IMR-90 (cell line): ENCODE measurements around the gene ZSCAN10. TPM values are rescaled to one million over a fixed set of nuclear protein-coding genes. Genes with fewer than 3 reads are reported as not detected.

Experiments
- ATAC-seq: fragments of 200-7000 bp; cut with Tn5 transposase; 2 replicates; pipeline ENCODE4 v1.9.1; 2020; ENCODE audit warnings: low read depth, mild to moderate bottlenecking, moderate library complexity
- BruUV-seq: library from RNA; stranded (reverse); fragments of 400-500 nt; replicated peaks from 2 replicates; lab custom pipeline; 2021; lab: Mats Ljungman, UMichigan
- CTCF ChIA-PET: fragments of 300-600 bp; formaldehyde crosslinking; extraction: SDS; loops from one replicate; lab custom pipeline; 2021; ENCODE audit warnings: antibody characterized with exemption; lab: Yijun Ruan, JAX
- POLR2A ChIA-PET: fragments of 300-600 bp; sonication (Branson Sonifier 250); formaldehyde crosslinking; loops from one replicate; lab custom pipeline; 2022; ENCODE audit warnings: antibody characterized with exemption; ENCODE audit not compliant: unreplicated experiment; lab: Charles Lee
- DNase-seq: peaks from one replicate; pipeline ENCODE4 v3.0.0; 2013
- H2AFZ ChIP-seq: replicated peaks from 2 replicates; pipeline ENCODE3; 2013; ENCODE audit warnings: low read length, mild to moderate bottlenecking; ENCODE audit not compliant: poor library complexity
- H2AK5ac ChIP-seq: 2 replicates; pipeline ENCODE4 v1.6.1; 2013; ENCODE audit warnings: low read depth, low read length, inconsistent platforms
- H2AK9ac ChIP-seq: replicated peaks from 2 replicates; pipeline ENCODE3; 2013; ENCODE audit warnings: mild to moderate bottlenecking, low read depth, low read length, moderate library complexity; ENCODE audit not compliant: poor library complexity
- H2BK120ac ChIP-seq: 2 replicates; pipeline ENCODE4 v1.6.1; 2013; ENCODE audit warnings: low read depth, low read length, inconsistent platforms
- H2BK15ac ChIP-seq: 3 replicates; pipeline ENCODE4 v1.6.1; 2013; ENCODE audit warnings: low read depth, low read length, inconsistent platforms
- H2BK20ac ChIP-seq: 2 replicates; pipeline ENCODE4 v1.6.1; 2013; ENCODE audit warnings: low read depth, mild to moderate bottlenecking, inconsistent platforms, low read length, moderate library complexity
- H2BK5ac ChIP-seq: 2 replicates; pipeline ENCODE4 v1.6.1; 2013; ENCODE audit warnings: mild to moderate bottlenecking, low read depth, low read length, inconsistent platforms; ENCODE audit not compliant: poor library complexity, severe bottlenecking
- H3K14ac ChIP-seq: replicated peaks from 2 replicates; pipeline ENCODE4 v1.6.1; 2013; ENCODE audit warnings: low read depth, low read length, inconsistent platforms
- H3K18ac ChIP-seq: 2 replicates; pipeline ENCODE4 v1.6.1; 2013; ENCODE audit warnings: low read depth, low read length, control low read depth
- H3K23ac ChIP-seq: 2 replicates; pipeline ENCODE4 v1.6.1; 2013; ENCODE audit warnings: low read depth, low read length, inconsistent platforms
- H3K27ac ChIP-seq: 2 replicates; pipeline ENCODE4 v1.5.1; 2013; ENCODE audit warnings: mild to moderate bottlenecking, control low read depth, low read length; ENCODE audit not compliant: insufficient read depth
- H3K27me3 ChIP-seq: 2 replicates; pipeline ENCODE4 v1.6.1; 2013; ENCODE audit warnings: low read length; ENCODE audit not compliant: control insufficient read depth, insufficient read depth
- H3K36me3 ChIP-seq: 2 replicates; pipeline ENCODE4 v1.6.1; 2013; ENCODE audit warnings: low read length, mixed read lengths; ENCODE audit not compliant: control insufficient read depth, insufficient read depth
- H3K4ac ChIP-seq: 2 replicates; pipeline ENCODE4 v1.6.1; 2013; ENCODE audit warnings: low read depth, low read length, inconsistent platforms
- H3K4me1 ChIP-seq: 2 replicates; pipeline ENCODE4 v1.6.1; 2013; ENCODE audit warnings: low read length, mixed read lengths; ENCODE audit not compliant: control insufficient read depth, insufficient read depth
- H3K4me2 ChIP-seq: 2 replicates; pipeline ENCODE4 v1.6.1; 2013; ENCODE audit warnings: low read depth, mild to moderate bottlenecking, control low read depth, low read length, moderate library complexity
- H3K4me3 ChIP-seq: 2 replicates; pipeline ENCODE4 v1.5.1; 2013; ENCODE audit warnings: low read depth, mild to moderate bottlenecking, control low read depth, low read length, moderate library complexity; ENCODE audit not compliant: insufficient read depth
- H3K56ac ChIP-seq: 2 replicates; pipeline ENCODE4 v1.6.1; 2013; ENCODE audit warnings: low read length, inconsistent platforms; ENCODE audit not compliant: insufficient read depth; ENCODE audit errors: extremely low read depth
- H3K79me1 ChIP-seq, 2 experiments: 2 replicates each; pipeline ENCODE4 v1.6.1; 2013; ENCODE audit warnings: low read length in 2 of 2, inconsistent platforms in 1 of 2, low read depth in 1 of 2
- H3K9ac ChIP-seq: 2 replicates; pipeline ENCODE4 v1.6.1; 2013; ENCODE audit warnings: low read depth, low read length, control low read depth
- H3K9me1 ChIP-seq: 2 replicates; pipeline ENCODE4 v1.6.1; 2013; ENCODE audit warnings: low read length, inconsistent platforms; ENCODE audit not compliant: insufficient read depth
- H3K9me3 ChIP-seq: 2 replicates; pipeline ENCODE4 v1.6.1; 2013; ENCODE audit warnings: low read length; ENCODE audit not compliant: control insufficient read depth, insufficient read depth
- H4K20me1 ChIP-seq: 2 replicates; pipeline ENCODE4 v1.6.1; 2013; ENCODE audit warnings: low read length, inconsistent platforms; ENCODE audit not compliant: insufficient read depth
- H4K5ac ChIP-seq: 2 replicates; pipeline ENCODE4 v1.6.1; 2013; ENCODE audit warnings: mild to moderate bottlenecking, low read depth, low read length, control low read depth
- H4K8ac ChIP-seq, 2 experiments: 2 replicates each; pipeline ENCODE4 v1.6.1; 2013; ENCODE audit warnings: low read depth in 2 of 2, low read length in 2 of 2, control low read depth in 1 of 2, inconsistent platforms in 1 of 2
- H4K91ac ChIP-seq: 2 replicates; pipeline ENCODE4 v1.6.1; 2013; ENCODE audit warnings: low read depth, low read length, inconsistent platforms; ENCODE audit not compliant: insufficient read depth
- BHLHE40 ChIP-seq: fragments of 150-350 bp; IDR thresholded peaks from 2 replicates; pipeline ENCODE4 v1.6.1; 2016; ENCODE audit warnings: mild to moderate bottlenecking, low read depth, low read length
- CEBPB ChIP-seq: IDR thresholded peaks from 2 replicates; pipeline ENCODE4 v1.6.1; 2012; ENCODE audit warnings: low read depth, low read length, improper control_type of control experiment
- CHD1 ChIP-seq: IDR thresholded peaks from 2 replicates; pipeline ENCODE4 v1.6.1; 2012; ENCODE audit warnings: low read depth, low read length, improper control_type of control experiment
- CTCF ChIP-seq: conservative IDR thresholded peaks from 2 replicates; pipeline ENCODE4 v1.5.1; 2012; ENCODE audit warnings: mild to moderate bottlenecking, low read depth, low read length, improper control_type of control experiment
- ELK1 ChIP-seq: fragments of 150-350 bp; IDR thresholded peaks from 2 replicates; pipeline ENCODE4 v1.6.1; 2016; ENCODE audit warnings: low read depth, mild to moderate bottlenecking, low read length, moderate library complexity, borderline replicate concordance
- FOS ChIP-seq: fragments of 150-350 bp; IDR thresholded peaks from 2 replicates; pipeline ENCODE4 v1.6.1; 2016; ENCODE audit warnings: low read depth, low read length
- MAFK ChIP-seq: IDR thresholded peaks from 2 replicates; pipeline ENCODE4 v1.6.1; 2012; ENCODE audit warnings: low read depth, low read length, improper control_type of control experiment
- MAZ ChIP-seq: IDR thresholded peaks from 2 replicates; pipeline ENCODE4 v1.6.1; 2012; ENCODE audit warnings: low read depth, mild to moderate bottlenecking, low read length, improper control_type of control experiment, moderate library complexity, borderline replicate concordance
- MXI1 ChIP-seq: IDR thresholded peaks from 2 replicates; pipeline ENCODE4 v1.6.1; 2012; ENCODE audit warnings: low read depth, mild to moderate bottlenecking, low read length, moderate library complexity, borderline replicate concordance
- NFE2L2 ChIP-seq: fragments of 150-350 bp; IDR thresholded peaks from 2 replicates; pipeline ENCODE4 v1.6.1; 2016; ENCODE audit warnings: low read depth, mild to moderate bottlenecking, low read length
- RAD21 ChIP-seq: IDR thresholded peaks from 2 replicates; pipeline ENCODE4 v1.6.1; 2012; ENCODE audit warnings: low read length, improper control_type of control experiment
- RFX5 ChIP-seq: IDR thresholded peaks from 2 replicates; pipeline ENCODE4 v1.8.0; 2012; ENCODE audit warnings: low read depth, mild to moderate bottlenecking, low read length, moderate library complexity
- SMC3 ChIP-seq: fragments of 150-350 bp; IDR thresholded peaks from 2 replicates; pipeline ENCODE4 v1.6.1; 2016; ENCODE audit warnings: low read depth, mild to moderate bottlenecking, antibody characterized with exemption, low read length, moderate library complexity
- USF2 ChIP-seq: fragments of 150-350 bp; IDR thresholded peaks from 2 replicates; pipeline ENCODE4 v1.6.1; 2017; ENCODE audit warnings: mild to moderate bottlenecking, antibody characterized with exemption, low read length, low read depth
- WGBS, 2 experiments: methylation state at CpG; one replicate each; pipeline versions ENCODE4 v1.1.5 to v1.1.7; 2013; ENCODE audit warnings: missing lambda C conversion rate in 2 of 2; ENCODE audit not compliant: insufficient read length in 1 of 2; ENCODE audit errors: extremely low coverage in 2 of 2; 5-methylcytosine and 5-hydroxymethylcytosine counted together
- dilution Hi-C: fragments of 300-500 bp; cut with HindIII; formaldehyde crosslinking; loops from one replicate; pipeline ENCODE4 v1.14.3; 2018; ENCODE audit warnings: low sequenced_read_pairs; ENCODE audit not compliant: unreplicated experiment
- in situ Hi-C: fragments of 300-500 bp; cut with MboI; formaldehyde crosslinking; loops from 3 replicates; pipeline ENCODE4 v1.14.3; 2019; ENCODE audit warnings: low sequenced_read_pairs, inconsistent platforms, mixed read lengths
- intact Hi-C: fragments of 100-400 bp; cut with micrococcal nuclease; formaldehyde crosslinking; loops from 2 replicates; pipeline ENCODE4 v1.10.0; 2022
- polyA plus RNA-seq, 3 experiments: library from polyadenylated mRNA; depleted of rRNA; stranded (reverse); fragments of >200 nt; gene quantifications; 2 replicates each; pipeline ENCODE4 v1.2.3, GENCODE V29; 2012; ENCODE audit warnings: low replicate concordance in 1 of 3
- total RNA-seq: library from RNA; depleted of rRNA; stranded (reverse); fragments of >200 nt; gene quantifications from 2 replicates; pipeline ENCODE4 v1.2.3, GENCODE V29; 2012

The ZSCAN10 gene
- total and polyA plus RNA-seq, 2 of the 4 experiments (the other 2 are of a cell fraction), result not detected

- no peak overlapping the region for H3K27ac ChIP-seq
- ChIA-PET POLR2A (no interaction called here), CTCF (no interaction called here)
- no CpG with 5 or more reads among the region's 4 CpGs for WGBS, 2 experiments
- no peak overlapping the region for H3K4me3 ChIP-seq
- in situ Hi-C loops, result no loop called here
- H3K4ac ChIP-seq, result no peak overlapping the region
- intact Hi-C loops, result no loop called here
- H2BK15ac ChIP-seq, result no peak overlapping the region
- H3K56ac ChIP-seq, result no peak overlapping the region
- peaks cover 9% of the 10 kb centered on the region for H3K27me3 ChIP-seq
- TF ChIP-seq CTCF (no peak), MAZ (no peak), CEBPB (no peak), NFE2L2 (no peak), ELK1 (no peak), SMC3 (no peak), CHD1 (no peak), BHLHE40 (no peak), MXI1 (no peak), MAFK (no peak), FOS (no peak), RAD21 (no peak), USF2 (no peak), RFX5 (no peak)
- no peak overlapping the region for H2BK20ac ChIP-seq
- H3K9ac ChIP-seq, result no peak overlapping the region
- H2BK5ac ChIP-seq, result no peak overlapping the region
- H2BK120ac ChIP-seq, result no peak overlapping the region
- peaks cover 6 to 19% of the 10 kb centered on the region in 2 experiments; a peak in 2 of 4 replicates for H3K79me1 ChIP-seq
- H3K14ac ChIP-seq, result no peak overlapping the region
- no peak for DNase-seq
- H4K20me1 ChIP-seq, result no peaks in the 10 kb centered on the region
- H3K23ac ChIP-seq, result no peak overlapping the region
- dilution Hi-C loops, result no loop called here
- peaks cover 12% of the 10 kb centered on the region for H3K4me1 ChIP-seq
- H2AK9ac ChIP-seq, result peak overlapping the region; percentile 61
- H4K8ac ChIP-seq, result no peak overlapping the region
- H4K91ac ChIP-seq, result no peak overlapping the region
- H3K36me3 ChIP-seq, result no peaks in the 10 kb centered on the region
- no peak overlapping the region for H4K5ac ChIP-seq
- BruUV-seq, result no TSS peak
- H3K18ac ChIP-seq, result no peak overlapping the region
- H3K4me2 ChIP-seq, result no peak overlapping the region
- no peak overlapping the region for H2AK5ac ChIP-seq
- H2AFZ ChIP-seq, result no peak overlapping the region
- ATAC-seq, result no peak
- H3K9me1 ChIP-seq, result peaks cover 18% of the 10 kb centered on the region
- H3K9me3 ChIP-seq, result no peaks in the 10 kb centered on the region
Observed at GRCh38 chr16:3068487-3068886, 30.6 kb downstream of the ZSCAN10 start.
